Measurements from ENCODE around the gene FBLL1. TPM values are rescaled to one million over a fixed set of nuclear protein-coding genes. Genes with fewer than 3 reads are reported as not detected.

Gene FBLL1
- total RNA-seq, 6 donors from 2014 or later, result 0.17 to 3.1 (median 0.25) TPM; not detected in 2

DNA sequence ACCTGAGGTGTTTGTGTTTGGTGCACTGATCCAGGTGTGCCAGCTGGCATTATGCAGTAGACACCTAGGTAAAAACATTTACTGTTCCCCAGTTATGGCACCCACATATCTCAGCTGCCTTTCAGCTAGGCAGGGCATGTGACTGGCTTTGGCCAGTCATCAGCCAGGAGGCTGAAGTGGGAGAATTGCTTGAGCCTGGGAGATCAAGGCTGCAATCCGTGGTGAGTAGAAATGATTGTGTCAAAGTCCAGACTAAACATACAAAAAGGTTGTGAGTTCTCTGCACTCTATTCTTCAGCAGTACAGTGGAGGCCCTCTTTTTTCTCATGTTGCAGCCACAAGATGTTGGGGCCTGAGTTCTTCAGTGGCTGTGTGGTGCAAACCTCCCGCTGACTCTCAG lies 3.2 kb upstream of the FBLL1 start:
- H3K4me3 ChIP-seq, result no peak overlapping the region
- H3K27ac ChIP-seq, result no peak overlapping the region
- ATAC-seq (ENCODE audit: low FRiP score in 2 of 2) (no peak), DNase-seq (no peak)
- TF ChIP-seq EP300 (IDR thresholded peaks at IDR 0.05), result no peak
- no peak for TF ChIP-seq POLR2A (IDR thresholded peaks at IDR 0.05)
- TF ChIP-seq, protein P1, sequence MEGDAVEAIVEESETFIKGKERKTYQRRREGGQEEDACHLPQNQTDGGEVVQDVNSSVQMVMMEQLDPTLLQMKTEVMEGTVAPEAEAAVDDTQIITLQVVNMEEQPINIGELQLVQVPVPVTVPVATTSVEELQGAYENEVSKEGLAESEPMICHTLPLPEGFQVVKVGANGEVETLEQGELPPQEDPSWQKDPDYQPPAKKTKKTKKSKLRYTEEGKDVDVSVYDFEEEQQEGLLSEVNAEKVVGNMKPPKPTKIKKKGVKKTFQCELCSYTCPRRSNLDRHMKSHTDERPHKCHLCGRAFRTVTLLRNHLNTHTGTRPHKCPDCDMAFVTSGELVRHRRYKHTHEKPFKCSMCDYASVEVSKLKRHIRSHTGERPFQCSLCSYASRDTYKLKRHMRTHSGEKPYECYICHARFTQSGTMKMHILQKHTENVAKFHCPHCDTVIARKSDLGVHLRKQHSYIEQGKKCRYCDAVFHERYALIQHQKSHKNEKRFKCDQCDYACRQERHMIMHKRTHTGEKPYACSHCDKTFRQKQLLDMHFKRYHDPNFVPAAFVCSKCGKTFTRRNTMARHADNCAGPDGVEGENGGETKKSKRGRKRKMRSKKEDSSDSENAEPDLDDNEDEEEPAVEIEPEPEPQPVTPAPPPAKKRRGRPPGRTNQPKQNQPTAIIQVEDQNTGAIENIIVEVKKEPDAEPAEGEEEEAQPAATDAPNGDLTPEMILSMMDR (IDR thresholded peaks at IDR 0.05), result no peak
- TF ChIP-seq POLR2AphosphoS5 (IDR thresholded peaks at IDR 0.05), result no peak
- peaks cover 0 to 12% (median 0%) of the 10 kb centered on the region in 4 donors for H3K36me3 ChIP-seq
- peaks cover 0 to 17% (median 9%) of the 10 kb centered on the region in 4 donors for H3K27me3 ChIP-seq
- peaks cover 3 to 10% (median 5%) of the 10 kb centered on the region in 4 donors for H3K4me1 ChIP-seq
- H3K9me3 ChIP-seq, result no peaks in the 10 kb centered on the region
- WGBS, 2 donors, result 63 to 82% methylated on average over 2 of the region's 2 CpGs

DNA sequence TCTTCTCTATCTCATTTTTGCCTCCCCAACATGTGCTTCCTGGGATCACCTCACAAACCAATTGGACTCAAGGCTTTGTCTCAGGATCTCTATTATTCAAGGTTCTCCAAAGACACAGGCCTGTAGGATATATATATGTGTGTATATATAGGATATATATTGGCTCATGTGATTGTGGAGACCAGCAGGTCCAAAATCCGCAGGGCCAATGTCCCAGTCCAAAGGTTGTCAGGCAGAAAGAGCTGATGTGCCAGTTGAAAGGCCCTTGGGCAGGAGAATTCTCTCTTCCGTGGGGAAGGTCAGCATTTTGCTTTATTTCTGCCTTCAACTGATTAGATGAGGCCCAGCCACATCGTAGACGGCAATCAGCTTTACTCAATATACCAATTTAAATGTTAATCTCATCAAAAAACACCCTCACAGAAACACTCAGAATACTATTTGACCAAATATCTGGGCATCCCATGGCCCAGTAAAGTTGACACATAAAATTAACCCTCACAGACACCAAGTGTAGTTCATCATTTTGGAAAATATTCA lies 1.3 kb upstream of the FBLL1 start:
- Histone ChIP-seq H3K4me1 (peaks cover 3 to 10% (median 5%) of the 10 kb centered on the region in 4 donors), H3K36me3 (peaks cover 0 to 3% (median 0%) of the 10 kb centered on the region in 4 donors), H3K27me3 (peaks cover 0 to 17% (median 9%) of the 10 kb centered on the region in 4 donors), H3K9me3 (no peaks in the 10 kb centered on the region), H3K27ac (no peak overlapping the region), H3K4me3 (no peak overlapping the region)
- ATAC-seq (ENCODE audit: low FRiP score in 2 of 2) (no peak), DNase-seq (no peak)
- WGBS, 2 donors, result 66 to 92% methylated on average over 4 of the region's 4 CpGs
- TF ChIP-seq, protein P1 (IDR thresholded peaks at IDR 0.05), result no peak
- TF ChIP-seq POLR2A (IDR thresholded peaks at IDR 0.05), result no peak

DNA sequence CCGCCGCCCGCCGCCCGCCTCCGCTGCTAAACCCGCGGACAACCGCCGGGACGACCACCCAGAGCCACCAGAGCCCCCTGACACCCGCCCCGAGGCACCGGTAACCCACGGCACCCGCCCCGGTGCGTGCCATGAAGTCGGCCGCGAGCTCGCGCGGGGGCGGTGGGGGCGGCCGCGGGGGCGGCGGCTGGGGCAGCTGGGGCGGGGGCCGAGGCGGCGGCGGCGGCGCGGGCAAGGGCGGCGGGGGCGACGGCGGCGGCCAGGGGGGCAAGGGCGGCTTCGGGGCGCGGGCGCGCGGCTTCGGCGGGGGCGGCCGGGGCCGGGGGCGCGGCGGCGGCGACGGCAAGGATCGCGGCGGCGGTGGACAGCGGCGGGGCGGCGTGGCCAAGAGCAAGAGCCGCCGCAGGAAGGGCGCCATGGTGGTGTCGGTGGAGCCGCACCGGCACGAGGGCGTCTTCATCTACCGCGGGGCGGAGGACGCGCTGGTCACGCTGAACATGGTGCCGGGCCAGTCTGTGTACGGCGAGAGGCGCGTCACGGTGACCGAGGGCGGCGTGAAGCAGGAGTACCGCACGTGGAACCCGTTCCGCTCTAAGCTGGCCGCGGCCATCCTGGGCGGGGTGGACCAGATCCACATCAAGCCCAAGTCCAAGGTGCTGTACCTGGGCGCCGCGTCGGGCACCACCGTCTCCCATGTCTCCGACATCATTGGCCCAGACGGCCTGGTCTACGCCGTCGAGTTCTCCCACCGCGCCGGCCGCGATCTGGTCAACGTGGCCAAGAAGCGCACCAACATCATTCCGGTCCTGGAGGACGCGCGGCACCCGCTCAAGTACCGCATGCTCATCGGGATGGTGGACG lies 499 bp downstream of the FBLL1 start:
- no peak for TF ChIP-seq POLR2AphosphoS5 (IDR thresholded peaks at IDR 0.05)
- no peak for TF ChIP-seq EP300 (IDR thresholded peaks at IDR 0.05)
- TF ChIP-seq, protein P1 (IDR thresholded peaks at IDR 0.05), result no peak
- no peak for TF ChIP-seq POLR2A (IDR thresholded peaks at IDR 0.05)
- Histone ChIP-seq H3K27ac (no peak overlapping the region), H3K4me1 (peaks cover 3 to 10% (median 5%) of the 10 kb centered on the region in 4 donors), H3K27me3 (peaks cover 0 to 17% (median 9%) of the 10 kb centered on the region in 4 donors), H3K36me3 (no peaks in the 10 kb centered on the region), H3K4me3 (peak overlapping the region in 3 of 4 donors; percentile 38 to 49 (median 42)), H3K9me3 (no peaks in the 10 kb centered on the region)
- DNase-seq (peak in 1 of 2 donors; percentile 80), ATAC-seq (ENCODE audit: low FRiP score in 2 of 2) (no peak)
- WGBS, 2 donors, result 39 to 40% methylated on average over 5 to 37 of the region's 125 CpGs

DNA sequence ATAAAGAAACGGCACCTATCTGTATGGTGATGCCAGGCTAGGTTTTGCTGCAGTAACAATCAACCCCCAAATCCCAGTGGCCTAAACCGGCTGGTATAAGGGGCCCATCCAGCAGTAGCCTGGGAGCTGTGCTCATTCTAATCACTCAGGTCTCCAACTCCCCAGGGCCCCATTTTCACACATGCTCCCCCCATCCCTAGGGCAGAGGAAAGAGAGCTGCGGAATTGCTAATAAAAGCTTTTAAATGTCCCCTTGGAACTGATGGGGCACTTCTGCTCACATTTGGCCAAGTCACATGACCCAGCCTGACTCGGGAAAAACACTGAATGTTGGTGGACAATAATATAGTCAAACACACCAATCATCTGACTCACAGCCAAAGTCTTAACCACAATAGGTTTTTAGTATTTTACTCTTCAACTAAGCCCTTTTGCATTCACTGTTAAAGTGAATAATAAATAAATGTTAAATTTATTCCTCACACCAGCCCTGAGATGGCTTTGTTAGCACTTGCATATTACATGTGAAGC lies 1.6 kb downstream of the FBLL1 start:
- peaks cover 0 to 17% (median 9%) of the 10 kb centered on the region in 4 donors for H3K27me3 ChIP-seq
- H3K4me1 ChIP-seq, result peaks cover 3 to 10% (median 5%) of the 10 kb centered on the region in 4 donors
- TF ChIP-seq EP300 (IDR thresholded peaks at IDR 0.05) (no peak), POLR2A (IDR thresholded peaks at IDR 0.05) (no peak), POLR2AphosphoS5 (IDR thresholded peaks at IDR 0.05) (no peak)
- TF ChIP-seq, protein P1 (IDR thresholded peaks at IDR 0.05), result no peak
- ATAC-seq (ENCODE audit: low FRiP score in 2 of 2), result no peak
- H3K27ac ChIP-seq, result no peak overlapping the region
- H3K9me3 ChIP-seq, result no peaks in the 10 kb centered on the region
- H3K4me3 ChIP-seq, result no peak overlapping the region
- no peak for DNase-seq
- 75% methylated on average over 4 of the region's 4 CpGs for WGBS, 2 donors
- no peaks in the 10 kb centered on the region for H3K36me3 ChIP-seq

Data from upper lobe of left lung (tissue), 6 donors.